Kidney tubule cell (primary cell): ENCODE data around the gene CDH22.
A peak's percentile ranks its signal among the peaks of the same experiment; 100 is the strongest.

ENCODE experiments used
- DNase-seq: peaks from one replicate; pipeline ENCODE4 v3.0.0-alpha.2; 2018; ENCODE audit warnings: low spot score

CDH22 gene

DNA sequence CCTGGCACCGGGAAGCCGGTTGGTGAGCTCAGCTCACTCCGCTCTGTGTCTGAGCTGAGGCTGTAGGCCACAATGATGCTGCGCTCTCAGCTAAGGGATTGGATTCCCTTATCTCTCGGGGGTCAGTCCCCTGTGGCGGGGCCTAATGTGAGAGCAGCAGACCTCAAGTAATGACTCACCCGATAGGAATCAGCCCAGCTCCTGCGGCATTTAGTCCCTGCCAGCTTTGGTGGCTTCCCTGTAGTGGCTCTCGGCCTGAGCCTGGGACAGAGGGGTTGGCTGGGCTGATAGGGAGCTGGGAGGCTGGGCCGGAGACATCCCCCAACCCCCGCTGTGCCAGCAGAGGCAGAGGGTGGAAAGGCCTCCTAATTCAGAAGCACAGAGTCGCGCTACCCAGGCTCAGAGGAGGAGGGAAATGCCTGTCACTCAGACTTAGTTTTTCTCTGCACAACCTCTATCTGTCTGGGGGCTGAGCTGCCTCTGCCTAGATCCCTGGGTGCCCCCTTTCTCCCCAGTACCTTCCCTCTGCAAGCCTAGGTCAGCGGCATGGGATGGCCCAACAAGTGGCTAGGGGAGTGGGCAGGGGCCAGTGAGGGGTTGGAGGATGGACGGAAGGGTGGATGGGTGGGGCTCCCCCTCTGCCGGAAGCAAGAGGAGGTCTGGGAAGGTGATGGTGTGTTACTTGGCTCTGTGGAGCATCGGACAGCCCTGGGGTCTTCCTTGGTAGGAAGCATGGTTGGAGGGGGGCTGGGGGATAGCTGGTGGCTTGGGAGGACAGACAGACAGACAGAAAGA, 92.2 kb downstream of the CDH22 start:
- peak; percentile 53 for DNase-seq

DNA sequence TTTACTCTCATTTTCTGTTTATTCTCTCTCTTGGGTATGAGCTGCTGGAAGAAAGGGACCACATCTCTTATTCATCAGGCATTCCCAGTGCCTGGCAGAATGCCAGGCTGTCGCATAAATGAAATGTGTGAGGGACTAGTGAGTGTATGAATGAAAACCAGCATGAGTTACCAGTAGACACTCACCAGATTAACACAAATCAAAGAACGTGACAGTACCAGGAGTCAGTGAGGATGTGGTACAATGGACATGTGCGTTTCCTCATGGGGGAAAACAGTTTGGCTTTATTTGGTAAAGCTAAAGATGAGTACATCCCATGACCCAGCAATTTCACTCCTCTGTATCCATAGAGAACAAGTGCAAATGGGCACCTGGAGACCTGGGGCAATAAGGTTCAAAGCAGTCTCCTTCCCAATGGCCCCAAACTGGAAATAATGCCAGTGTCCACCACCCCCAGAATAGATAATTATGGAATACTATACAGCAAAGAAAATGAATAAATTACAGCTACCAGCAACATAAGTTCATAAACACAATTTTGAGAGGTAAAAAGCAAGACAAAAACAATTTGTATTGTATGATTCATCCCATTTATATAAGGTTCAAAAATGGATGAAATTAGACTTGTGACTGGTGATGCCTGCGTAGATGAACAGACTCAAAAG, 93.3 kb downstream of the CDH22 start:
- DNase-seq: peak; percentile 37

DNA sequence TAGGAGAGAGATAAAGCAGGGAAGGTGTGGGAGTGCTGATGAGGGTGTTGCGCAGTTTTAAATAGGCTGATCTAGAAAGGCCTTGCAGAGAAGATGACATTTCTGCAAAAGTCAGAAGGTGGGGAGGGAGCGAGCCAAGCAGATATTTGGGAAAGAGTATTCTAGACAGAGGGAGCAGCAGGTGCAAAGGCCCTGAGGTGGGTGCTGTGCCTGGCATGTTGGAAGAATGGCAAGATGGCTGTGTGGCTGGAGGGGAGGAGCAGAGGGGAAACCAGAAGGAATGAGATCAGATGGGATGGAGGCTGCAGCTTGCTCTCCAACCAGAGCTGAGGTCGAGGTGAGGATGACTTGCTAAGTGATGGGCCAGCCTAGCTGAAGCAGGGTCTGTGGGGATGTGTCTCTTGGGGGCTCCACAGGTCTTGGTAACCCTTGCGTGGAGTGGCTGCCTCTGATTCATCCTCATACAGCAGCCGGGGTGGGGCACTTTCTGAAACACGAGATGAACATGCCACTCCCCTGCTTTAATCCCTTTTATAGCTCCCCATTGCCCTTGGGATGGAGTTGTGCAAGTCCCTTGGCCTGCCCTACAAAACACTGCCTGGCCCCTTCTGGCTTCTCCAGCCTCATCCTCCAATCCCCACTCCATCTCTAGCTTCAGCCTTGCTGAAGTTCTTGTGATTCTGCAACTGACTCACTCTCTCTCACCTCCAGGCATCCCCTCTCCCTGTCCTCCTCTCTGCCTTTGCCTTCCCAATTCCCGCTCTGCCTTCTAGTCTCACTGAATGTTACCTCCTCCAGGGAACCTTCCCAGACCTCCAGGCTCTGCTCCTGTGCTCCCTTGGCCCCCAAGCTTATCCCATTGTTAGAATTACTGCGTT, 94.1 kb downstream of the CDH22 start:
- DNase-seq: no peak

DNA sequence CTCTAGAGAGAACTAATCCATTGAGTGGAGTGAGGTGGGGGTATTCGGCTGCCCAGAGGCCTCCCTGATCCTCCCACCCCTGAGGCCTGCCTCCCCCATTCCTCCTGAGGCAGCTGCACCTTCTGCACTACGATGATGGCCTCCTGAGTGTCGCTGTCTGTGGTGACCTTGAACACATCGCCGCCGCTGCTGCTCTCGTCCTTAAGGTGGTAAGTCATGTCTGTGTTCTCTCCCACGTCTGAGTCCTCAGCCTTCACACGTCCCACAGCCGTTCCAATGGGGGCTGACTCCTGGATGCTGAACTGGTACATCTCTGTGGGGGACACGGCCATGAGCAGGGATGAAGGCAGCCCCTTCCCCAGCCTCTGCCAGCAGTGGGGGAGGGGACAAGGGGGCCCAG, 95.4 kb downstream of the CDH22 start:
- DNase-seq: no peak

DNA sequence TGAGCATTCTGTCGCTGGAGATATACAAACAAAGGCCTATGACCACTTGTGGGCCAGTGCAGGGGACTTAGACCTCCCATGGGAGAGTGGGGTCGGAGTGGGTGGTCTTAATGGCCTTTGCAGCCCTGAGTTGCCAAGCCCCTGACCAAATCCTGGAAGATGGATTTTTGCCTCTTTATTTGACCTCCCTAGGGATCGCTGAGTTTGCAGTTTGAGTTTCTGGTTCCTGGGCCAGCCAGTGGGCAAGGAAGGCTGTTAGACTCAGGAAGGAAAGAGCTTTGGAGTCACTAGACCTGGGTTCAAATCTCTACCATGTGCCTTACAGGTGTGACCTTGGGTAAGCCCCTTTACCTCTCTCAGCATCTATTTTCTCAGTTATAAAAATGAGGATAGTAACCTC, 96.0 kb downstream of the CDH22 start:
- DNase-seq: no peak

DNA sequence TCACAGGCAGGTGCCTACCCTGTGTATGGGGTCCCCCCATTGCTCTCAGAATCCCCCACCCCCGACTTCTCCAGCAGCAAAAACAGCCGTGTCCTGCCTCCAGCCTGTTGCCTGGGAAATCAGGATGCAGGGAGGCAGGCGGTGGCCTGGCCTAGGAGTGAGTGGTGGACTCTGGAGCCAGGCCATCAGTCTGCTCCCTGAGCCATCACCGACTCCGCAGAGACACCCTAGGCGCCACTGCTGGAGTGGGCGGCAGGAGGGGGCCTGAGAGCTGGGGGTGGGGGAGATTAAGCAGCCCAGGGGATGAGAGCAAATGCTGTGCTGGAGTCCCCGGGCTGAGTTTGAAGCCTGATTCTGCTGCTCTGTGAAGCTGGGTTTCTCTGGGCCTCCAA, 97.0 kb downstream of the CDH22 start:
- no peak for DNase-seq

DNA sequence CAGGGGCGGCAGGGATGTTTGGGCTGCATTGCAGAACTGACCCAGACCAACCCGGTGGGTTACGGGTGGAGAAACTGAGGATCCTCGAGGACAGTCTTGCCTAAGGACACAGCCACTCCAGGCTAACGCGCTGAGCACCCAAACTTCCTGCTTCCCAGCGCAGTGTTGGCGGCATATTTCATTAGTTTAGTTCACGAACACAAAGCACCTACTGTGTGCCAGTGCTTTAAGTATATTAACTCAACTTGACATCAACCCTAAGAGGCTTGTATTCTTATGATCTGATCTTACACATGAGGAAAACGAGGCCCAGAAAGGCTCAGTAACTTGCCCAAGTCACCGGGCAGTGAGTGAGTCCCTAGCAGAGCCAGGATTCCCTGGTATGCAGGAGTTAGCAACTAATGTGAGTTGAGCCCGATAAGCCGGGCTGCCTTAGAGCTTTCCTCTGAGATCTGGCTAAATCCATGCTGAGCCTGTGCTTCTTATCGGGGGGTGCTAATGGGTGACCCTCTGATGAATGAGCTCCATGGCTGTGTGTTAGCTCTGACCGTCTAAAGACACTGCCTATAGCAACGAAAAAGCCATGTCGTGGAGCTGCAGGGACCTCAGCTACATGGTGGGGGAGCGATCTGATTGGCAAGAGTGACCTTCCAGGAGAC, 97.5 kb downstream of the CDH22 start:
- DNase-seq: no peak

DNA sequence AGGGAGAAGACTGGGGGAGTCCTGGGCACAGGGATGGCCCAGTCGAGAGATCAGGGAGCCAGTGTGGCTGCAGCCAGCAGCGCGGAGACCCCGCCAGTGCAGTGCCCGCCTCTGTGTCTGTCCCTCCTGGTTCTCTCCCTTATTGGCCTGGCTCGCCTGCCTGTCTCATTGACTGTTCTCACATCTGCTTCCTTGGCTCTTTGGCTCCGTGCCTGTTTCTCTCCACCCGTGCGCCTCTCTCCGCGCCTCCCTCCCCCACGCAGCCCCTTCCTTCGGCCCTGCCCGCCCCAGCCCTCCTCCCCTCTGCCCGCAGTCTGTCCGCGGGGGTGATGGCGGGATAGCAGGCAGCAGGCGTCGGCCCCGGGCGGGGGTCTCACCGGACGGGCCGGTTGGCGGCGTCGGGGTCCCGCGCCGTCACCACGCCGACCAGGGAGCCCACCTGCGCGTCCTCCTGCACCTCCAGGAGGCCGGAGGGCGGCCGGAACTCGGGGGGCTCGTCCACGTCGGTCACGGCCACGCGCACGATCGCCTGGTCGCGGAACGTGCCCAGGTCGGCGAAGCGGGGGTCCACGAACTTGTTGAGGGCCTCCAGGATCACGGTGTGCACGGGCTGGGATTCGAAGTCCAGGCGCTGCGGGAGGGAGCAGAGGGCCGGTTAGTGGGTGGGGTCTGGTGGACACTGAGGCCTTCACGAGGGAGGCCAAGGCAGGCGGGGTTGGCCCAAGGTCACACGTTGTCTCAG, 98.2 kb downstream of the CDH22 start:
- DNase-seq: no peak

DNA sequence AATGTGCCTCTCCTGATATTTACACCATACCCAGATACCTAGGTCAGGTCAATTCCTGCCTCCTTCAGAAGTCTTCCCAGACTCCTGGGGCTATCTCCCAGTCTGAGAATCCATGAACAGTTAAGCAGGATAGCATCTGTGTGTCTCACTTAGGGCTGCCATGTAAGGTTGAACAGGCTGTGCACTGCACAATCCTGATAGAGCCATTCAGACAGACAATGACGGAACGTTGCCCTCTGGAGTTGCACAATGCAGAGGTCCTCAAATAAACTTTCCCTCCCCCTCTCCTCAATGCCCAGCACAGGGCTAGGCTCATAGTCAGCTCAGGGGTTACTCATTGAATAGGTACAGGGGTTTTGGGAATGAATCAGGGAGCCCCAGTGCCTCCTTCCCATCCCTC, 100.5 kb downstream of the CDH22 start:
- no peak for DNase-seq

DNA sequence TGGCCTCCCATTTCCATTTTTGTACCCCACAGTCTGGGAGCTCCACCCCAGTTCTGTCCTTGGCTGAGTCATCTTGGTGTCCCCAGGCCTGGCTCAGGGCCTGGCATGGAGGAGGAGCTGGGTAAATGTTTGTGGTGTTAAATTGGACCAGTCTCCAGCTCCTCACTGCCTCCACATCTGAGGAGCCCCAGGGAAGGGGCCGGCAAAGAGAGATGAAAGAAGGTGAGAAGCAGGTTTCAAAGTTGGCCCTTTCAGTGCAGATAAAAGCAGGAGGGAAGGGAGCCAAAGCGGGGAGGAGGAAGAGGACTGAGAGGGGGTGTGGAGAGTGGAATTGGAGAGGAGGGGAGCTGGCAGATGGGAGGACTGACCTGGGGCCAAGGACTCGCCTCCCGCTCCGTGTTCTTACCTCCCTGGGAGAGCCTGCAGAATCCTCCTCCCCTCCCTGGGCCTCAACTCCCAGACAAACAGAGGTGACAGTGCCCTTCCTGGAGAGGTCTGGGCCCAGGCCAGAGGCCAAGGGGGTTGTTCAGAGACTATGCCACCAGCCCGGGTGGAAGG, 101.2 kb downstream of the CDH22 start:
- no peak for DNase-seq

DNA sequence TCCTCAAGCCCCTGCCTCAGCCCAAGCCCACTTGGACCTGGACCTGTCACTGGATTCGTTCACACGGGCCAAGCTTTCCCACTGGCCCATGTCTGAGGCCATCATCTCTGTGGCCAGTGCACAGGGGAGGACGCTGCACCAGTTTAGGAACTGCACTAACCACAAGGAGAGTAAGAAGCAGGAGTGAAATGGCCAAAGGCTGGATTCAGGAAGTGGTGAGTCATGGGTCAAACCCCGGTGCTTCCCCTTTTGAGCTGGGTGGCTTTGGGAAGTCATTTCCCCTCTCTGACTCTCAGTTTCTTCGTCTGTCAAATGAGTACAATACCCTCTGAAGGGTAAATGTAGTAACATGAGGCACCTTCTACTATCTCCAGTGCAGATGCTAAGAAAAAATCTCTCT, 102.3 kb downstream of the CDH22 start:
- peak; percentile 68 for DNase-seq

DNA sequence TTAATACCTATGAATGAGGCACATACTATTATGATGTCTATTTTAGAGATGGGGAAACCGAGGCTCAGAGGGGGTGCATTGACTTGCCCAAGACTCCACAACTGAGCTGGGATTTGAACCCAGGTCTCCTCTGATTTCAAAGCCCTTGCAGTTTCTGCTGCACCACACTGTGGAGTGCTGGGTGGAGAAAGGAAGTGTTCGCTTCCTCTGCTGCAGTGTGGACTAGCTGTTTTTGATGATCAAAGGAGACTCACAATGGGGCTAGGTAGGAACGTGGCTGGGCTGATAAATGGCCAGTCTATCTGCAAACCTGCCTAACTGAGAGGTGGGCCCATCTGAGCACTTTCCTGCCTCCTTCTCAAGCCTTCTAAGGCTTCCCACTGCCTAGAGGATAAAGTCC, 102.9 kb downstream of the CDH22 start:
- DNase-seq: no peak

DNA sequence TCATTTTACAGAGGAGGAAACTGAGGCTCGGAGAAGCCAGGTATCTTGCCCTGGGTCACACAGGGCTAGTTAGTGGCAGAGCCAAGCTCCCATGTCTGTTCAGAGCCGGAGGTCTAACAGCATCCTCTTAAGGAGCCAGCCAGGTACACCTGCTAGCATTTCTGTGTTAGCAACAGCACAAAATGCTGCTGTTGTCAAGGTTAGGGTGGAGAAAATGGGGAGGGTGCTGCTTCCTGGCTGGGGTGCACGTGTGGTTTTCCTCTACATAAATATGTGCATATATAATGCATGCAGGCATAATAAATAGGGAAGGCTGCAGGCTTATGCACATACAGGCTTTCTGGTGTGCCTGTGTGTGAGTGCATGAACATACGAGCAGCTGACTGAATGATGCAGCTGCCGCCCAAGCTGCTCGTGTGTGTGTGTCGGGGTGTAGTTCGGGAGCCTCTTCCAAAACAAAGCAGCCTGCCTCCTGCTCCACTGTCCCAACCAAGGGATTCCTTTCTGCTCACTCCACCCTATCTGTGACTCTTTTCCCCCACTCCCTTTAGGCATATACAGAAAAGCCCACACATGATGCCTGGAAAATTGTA, 103.6 kb downstream of the CDH22 start:
- no peak for DNase-seq

DNA sequence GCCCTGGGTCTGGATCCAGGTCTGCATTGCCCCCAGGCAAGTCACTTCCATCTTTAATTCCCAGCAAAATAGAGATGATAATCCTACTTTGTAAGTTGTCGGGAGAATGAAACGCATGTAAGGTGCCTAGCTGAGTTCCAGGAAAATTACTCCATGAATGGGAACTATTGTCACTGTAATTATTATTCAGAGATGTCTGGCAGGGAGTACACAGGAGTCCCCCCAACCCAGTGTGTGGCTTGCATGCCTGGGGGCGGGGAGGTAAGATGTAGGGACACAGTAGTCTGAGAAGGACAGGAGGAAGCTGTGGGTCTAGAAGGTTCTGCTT, 104.8 kb downstream of the CDH22 start:
- DNase-seq: no peak

DNA sequence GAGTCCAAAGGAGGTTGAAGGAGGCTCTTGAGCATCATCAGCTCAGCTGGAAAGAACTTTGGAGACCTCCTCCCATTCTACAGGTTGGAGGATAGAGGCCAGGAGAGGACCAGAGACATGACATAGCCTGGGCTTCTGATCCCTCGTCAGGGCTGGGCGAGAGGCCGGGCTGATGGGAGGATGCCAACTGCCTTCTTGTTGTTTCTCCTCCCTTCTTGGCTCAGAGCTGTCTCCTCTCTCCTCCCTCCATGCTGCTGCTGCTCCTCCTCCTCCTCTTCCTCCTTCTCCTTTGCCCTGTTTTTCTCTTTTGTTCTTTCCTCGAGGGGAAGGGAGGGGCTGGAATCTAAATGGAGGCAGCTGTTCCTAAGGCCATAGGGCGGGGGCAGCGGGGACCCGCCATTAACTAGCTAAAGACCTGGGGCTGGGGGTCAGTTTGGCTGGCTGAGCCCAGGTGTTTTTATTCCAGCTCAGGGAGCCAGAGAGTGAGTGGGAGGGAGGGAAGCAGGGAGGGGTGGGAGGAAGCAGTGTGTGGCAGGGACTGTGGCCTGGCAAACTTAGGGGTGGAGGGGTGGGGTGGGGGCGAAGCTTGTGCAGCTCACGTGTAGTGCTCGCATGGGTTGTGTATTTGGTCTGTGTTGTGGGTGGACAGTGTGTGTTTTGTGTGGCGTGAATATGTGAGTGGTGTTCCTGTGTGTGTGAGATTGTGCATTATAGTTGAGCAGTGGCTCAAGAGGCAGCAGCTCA, 105.4 kb downstream of the CDH22 start:
- DNase-seq: no peak

DNA sequence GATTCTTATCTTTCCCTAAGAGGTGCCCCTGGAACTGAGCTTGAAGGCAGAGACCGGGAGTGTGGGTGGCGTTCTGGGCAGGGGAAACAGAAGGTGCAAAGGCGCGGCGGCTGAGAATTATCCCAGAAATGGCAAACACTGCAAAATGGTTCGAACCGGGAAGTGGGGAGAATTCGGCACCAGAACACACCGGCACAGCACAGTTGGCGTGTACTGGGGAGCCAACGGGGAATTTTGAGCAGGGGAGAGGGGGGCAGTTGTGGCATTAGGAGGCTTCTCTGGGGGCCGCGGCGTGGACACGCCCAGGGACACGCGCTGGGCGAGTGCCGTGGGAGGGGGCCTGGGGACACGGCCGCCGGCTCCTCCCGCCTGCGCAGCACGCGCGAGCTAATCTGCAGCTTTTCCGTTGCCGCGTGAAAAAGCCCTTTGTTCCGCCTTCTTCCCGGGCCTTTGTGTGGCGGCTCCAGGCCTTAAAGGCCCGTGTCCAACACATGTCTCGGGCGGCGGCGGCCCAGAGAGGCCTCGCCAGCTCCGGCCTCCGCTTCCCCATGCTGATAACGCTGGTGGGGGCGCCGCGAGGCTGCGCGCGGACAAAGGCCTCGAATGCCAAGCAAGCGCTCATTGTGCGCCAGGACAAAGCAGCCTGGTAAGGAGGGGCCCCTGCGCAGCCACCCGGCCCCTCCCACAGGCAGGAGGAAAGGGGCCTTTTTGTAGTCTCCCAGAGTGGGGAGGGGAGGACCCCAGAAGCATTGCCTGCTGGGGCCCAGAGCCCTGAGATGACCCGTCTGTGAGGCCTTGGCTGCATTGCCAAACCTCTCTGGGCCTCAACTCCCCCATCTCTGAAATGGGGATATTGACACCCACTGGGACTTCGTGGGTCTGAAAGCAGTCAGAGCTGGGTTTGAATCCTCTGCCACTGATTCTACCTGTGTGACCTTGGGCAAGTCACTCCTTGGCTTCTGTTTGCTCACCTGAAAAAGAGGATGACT, 107.4 kb downstream of the CDH22 start:
- no peak for DNase-seq

DNA sequence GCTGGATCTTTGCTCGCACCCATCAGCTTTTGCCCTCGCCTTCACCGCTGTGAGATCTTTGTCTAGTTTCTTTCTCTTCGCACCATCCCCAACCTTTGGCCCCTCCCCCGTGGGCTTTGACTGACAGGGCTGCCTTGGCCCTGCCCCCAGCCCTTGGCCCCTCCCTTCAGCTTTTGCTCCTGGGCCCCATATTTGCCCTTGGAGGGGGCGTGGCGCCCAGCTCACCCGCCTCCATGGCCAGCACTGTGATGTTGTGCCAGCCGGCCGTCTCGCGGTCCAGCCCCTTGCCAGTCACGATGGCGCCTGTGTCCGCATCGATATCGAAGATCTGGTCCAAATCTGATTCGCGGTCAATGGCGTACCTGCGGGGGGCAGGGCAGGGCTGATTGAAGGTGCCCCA, 109.1 kb downstream of the CDH22 start:
- no peak for DNase-seq

DNA sequence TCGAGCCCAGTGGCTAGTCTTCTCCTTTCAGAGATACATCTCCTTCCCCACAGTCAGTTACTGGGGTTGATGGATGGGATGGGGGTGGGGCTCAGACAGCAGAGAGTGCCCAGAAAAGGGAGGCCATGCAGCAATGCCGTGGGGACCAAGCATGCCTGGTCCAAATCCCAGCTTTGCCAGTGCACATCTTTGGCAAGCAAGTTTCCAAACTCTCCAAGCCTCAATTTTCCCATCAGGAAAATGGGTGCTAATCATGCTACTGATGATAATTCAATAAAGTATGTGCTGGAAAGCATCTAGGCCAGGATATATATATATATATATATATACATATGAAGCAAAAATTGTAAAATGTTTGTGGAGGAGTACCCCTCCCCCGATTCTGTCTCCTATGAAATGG, 111.3 kb downstream of the CDH22 start:
- no peak for DNase-seq
